Measurements from ENCODE around the gene WDR70. TPM values are rescaled to one million over a fixed set of nuclear protein-coding genes. Genes with fewer than 3 reads are reported as not detected.
"Not testable (repeated sequence)": the region's sequence is repeated elsewhere in the genome, so short reads cannot be mapped to it uniquely, and the experiment has no call there.

Gene WDR70
- total RNA-seq, 1 experiment from 2014 or later, result 26.5 TPM

- DNase-seq (ENCODE audit: low read depth), result not testable (repeated sequence)
These were observed 74.1 kb downstream of the WDR70 start for GRCh38 chr5:37453252-37453651.

- peak; percentile 52 for DNase-seq (ENCODE audit: low read depth)
These were observed 75.4 kb downstream of the WDR70 start for GRCh38 chr5:37454402-37455055.

GRCh38 chr5:37463191-37464051, 84.3 kb downstream of the WDR70 start:
- DNase-seq (ENCODE audit: low read depth), result peak; percentile 59

- DNase-seq (ENCODE audit: low read depth), result peak; percentile 17
These were observed 85.5 kb downstream of the WDR70 start for GRCh38 chr5:37464581-37464980.

GRCh38 chr5:37469383-37469782, 90.3 kb downstream of the WDR70 start:
- not testable (repeated sequence) for DNase-seq (ENCODE audit: low read depth)

GRCh38 chr5:37471666-37472197, 92.6 kb downstream of the WDR70 start:
- no peak for DNase-seq (ENCODE audit: low read depth)

GRCh38 chr5:37477426-37477825, 98.3 kb downstream of the WDR70 start:
- DNase-seq (ENCODE audit: low read depth), result no peak

- DNase-seq (ENCODE audit: low read depth), result peak; percentile 22
These were observed 99.2 kb downstream of the WDR70 start for GRCh38 chr5:37478121-37478894.

- DNase-seq (ENCODE audit: low read depth), result not testable (repeated sequence)
These were observed 102.3 kb downstream of the WDR70 start for GRCh38 chr5:37481395-37481794.

GRCh38 chr5:37490120-37490810, 111.1 kb downstream of the WDR70 start:
- DNase-seq (ENCODE audit: low read depth), result no peak

- no peak for DNase-seq (ENCODE audit: low read depth)
These were observed 111.8 kb downstream of the WDR70 start for GRCh38 chr5:37490931-37491330.

GRCh38 chr5:37492778-37493555, 113.8 kb downstream of the WDR70 start:
- no peak for DNase-seq (ENCODE audit: low read depth)

- peak; percentile 10 for DNase-seq (ENCODE audit: low read depth)
These were observed 115.6 kb downstream of the WDR70 start for GRCh38 chr5:37494756-37495155.

- DNase-seq (ENCODE audit: low read depth), result peak; percentile 69
These were observed 116.1 kb downstream of the WDR70 start for GRCh38 chr5:37495210-37495609.

GRCh38 chr5:37495668-37496347, 116.7 kb downstream of the WDR70 start:
- DNase-seq (ENCODE audit: low read depth), result peak; percentile 83

- no peak for DNase-seq (ENCODE audit: low read depth)
These were observed 117.9 kb downstream of the WDR70 start for GRCh38 chr5:37496902-37497445.

GRCh38 chr5:37501152-37501551, 122.0 kb downstream of the WDR70 start:
- DNase-seq (ENCODE audit: low read depth), result peak; percentile 36

GRCh38 chr5:37506241-37506640, 127.1 kb downstream of the WDR70 start:
- DNase-seq (ENCODE audit: low read depth), result no peak

- no peak for DNase-seq (ENCODE audit: low read depth)
These were observed 127.6 kb downstream of the WDR70 start for GRCh38 chr5:37506722-37507121.
